Superior temporal gyrus (tissue), 1 donor: ENCODE results near the gene C6orf47.
A peak's percentile ranks its signal among the peaks of the same experiment; 100 is the strongest.
"Not testable (repeated sequence)": the region's sequence is repeated elsewhere in the genome, so short reads cannot be mapped to it uniquely, and the experiment has no call there.

ENCODE experiments used
- DNase-seq: peaks from one replicate; pipeline ENCODE4 v3.0.0-alpha.2; 2016; ENCODE audit errors: extremely low spot score

The C6orf47 gene, protein sequence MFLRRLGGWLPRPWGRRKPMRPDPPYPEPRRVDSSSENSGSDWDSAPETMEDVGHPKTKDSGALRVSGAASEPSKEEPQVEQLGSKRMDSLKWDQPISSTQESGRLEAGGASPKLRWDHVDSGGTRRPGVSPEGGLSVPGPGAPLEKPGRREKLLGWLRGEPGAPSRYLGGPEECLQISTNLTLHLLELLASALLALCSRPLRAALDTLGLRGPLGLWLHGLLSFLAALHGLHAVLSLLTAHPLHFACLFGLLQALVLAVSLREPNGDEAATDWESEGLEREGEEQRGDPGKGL

DNA sequence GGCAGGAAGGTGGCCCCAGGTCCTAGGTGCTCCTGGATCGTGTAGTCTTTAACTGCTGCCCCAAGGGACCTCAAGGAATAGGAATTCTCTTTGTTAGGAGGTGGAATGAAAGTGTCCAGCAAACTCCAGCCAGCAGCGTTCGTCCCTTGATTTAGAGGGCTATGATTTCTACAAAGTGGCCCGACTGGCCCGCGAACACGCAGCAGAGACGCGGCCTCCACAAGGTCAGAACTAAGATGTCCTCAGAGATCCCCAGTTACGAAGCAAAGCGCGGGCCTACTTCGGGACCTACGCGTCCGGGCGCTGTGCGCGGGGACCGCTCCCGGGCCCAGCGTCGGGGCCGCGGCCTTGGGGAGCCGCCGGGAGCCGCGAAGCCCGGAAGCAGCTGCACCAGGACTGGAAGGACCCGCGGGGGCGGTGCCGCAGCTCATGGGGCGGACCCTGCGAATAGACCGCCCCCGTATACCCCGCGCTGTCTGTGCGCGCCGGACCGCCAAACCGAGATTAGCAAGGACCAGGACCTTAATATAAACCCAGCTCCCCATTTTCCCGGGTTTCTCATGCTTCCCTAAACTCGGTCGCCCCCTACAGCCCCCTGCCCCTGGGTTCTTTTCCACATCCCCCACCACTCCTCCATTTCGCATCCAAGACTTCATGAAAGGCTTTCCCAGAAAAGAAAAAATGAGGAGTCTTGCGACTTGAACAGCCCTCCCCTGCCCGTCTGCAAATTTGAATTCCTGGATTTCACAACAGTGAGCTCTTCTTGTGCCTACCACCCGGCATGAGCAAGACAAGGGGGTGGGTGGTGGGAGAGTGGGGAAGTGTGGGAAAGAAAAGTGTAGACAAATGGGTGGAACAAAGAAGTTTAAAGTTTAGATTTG is at the start of gene C6orf47:
Gene C6orf47 (minus strand): TSS at position 398 of the 881 bp plus-strand sequence. CDS start 831 bp downstream, outside the sequence.
- DNase-seq: peak; percentile 73

DNA sequence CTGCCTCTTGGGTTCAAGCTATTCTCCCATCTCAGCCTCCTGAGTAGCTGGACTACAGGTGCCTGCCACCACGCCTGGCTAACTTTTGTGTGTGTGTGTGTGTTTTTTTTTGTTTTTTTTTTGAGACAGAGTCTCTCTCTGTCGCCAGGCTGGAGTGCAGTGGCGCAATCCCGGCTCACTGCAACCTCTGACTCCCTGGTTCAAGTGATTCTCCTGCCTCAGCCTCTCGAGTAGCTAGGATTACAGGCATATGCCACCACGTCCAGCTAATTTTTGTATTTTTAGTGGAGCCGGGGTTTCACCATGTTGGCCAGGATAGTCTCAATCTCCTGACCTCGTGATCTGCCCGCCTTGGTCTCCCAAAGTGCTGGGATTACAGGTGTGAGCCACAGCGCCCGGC is 48.6 kb upstream of the C6orf47 start:
- DNase-seq: not testable (repeated sequence)

DNA sequence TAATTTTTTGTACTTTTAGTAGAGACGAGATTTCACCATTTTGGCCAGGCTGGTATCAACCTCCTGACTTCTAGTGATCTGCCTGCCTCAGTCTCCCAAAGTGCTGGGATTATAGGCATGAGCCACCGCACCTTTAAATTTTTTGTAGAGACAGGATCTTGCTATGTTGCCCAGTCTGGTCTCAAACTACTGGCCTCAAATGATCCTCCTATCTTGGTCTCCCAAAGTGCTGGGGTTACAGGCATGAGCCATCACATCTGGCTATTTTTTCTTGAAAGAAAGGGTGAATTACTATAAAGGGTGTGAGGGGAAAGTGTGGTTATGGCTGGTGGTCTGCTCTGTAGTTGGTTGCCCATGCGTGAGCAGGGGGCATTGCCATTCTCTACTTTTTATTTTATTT is 47.6 kb upstream of the C6orf47 start:
- DNase-seq: no peak

DNA sequence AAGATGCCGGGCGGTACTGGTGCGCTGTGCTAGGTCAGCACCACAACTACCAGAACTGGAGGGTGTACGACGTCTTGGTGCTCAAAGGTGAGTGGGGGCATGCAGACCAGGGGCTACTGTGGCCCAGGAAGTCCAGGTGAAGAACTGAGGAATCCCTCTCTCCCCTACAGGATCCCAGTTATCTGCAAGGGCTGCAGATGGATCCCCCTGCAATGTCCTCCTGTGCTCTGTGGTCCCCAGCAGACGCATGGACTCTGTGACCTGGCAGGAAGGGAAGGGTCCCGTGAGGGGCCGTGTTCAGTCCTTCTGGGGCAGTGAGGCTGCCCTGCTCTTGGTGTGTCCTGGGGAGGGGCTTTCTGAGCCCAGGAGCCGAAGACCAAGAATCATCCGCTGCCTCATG is 47.1 kb upstream of the C6orf47 start:
- no peak for DNase-seq

DNA sequence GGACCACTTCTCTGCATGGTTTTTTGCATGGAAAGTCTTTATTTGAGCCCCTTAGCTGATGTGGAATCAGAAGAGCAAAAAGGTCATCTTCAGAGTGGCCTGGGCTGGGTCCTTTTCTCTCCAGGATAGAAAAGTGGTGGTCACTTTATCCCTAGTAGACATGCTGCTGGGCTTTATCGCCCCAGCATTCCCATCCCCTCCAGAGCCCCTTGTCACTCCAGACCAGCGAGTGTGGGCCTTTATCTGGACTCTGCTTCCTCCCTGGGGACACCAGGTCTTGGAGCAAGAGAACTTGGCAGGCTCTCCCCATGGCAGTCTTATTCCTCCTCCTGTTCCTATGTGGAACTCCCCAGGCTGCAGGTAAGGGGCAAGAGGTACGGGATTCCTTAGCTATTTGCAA is 46.0 kb upstream of the C6orf47 start, which contains the start of gene LY6G6F:
Gene LY6G6F (plus strand): TSS at position 268 of the 400 bp plus-strand sequence. CDS start 41 bp downstream, at position 309.
- DNase-seq: no peak

DNA sequence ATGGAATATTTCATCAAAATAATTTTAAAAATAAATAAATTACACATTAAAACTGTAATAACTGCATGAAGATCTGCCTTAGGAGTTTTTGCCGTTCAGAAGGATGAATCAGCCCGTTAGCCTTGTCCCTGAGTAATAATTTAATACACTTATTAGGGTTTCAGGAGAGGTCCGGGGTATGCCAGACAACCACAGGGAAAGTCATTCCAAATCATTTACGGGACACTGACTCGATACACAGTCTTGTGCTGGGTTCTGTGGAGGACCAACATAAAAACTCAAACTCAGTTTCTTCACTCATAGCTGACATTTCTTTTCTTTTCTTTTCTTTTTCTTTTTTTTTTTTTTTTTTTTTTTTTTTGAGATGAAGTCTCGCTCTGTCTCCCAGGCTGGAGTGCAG is 45.4 kb upstream of the C6orf47 start:
- DNase-seq: no peak

DNA sequence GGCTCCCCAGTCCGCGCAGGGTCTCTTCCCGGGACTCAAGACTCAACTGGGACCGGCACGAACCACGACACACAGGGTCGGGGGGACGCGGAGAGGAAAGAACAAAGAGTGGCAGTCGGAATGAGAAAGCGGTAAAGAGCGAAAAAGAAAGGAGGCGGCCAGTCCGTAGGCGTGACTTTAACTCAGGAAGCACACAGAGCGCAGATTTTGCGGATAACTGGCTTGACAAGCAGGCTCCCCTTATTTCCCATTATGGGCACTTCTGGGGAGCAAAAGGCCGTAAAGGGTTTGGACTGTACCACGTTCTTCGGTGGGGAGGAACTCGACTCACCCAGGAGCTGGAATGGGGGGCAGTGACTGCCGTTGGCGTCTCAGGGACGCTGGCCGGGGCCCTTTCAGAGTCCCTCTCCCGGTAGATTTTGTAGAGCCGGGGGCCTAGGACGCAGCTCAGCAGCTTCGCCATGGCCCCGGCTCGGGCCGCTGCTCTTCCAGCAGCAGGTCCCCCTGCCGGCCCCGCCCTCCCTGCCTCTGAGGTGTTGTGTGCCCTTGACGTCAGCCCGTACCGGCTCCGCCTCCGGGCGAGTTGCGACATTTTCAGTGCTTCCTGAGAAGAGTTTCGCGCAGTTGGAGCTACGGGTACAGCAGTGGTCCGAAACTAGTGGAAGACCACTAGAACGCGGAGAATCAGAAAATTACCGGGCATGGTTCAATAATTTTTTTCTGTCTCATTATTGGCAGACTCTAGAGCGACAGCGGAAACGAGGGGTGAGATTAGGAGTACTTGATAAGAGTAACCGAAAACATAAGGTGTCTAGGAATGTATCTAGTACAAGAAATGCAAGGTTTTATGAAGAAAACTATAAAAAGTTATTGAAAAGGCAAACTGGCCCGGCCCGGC is 42.5 kb upstream of the C6orf47 start, which contains the start of gene ABHD16A:
Gene ABHD16A (minus strand): TSS at position 506 of the 898 bp plus-strand sequence. CDS start 43 bp downstream, at position 463.
- peak; percentile 98 for DNase-seq

DNA sequence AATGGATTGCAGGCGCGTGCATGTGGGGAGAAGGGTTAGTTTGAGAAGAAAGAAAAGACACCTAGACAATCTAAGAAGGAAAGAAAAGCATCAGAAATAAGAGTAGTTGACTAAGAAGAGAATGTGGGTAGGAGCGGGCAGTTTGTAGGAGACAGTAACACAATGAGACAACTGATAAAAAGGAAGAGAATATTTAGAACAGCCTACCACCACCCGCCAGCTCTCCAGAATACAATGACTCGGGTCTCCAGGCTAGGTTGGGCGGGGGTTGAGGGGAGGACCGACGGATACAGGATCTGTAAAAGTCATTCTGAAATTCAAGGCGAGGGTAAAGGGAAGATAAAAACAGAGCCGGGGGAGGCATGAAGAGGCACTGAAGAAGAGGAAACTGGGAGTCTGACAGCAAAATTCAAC is 41.8 kb upstream of the C6orf47 start:
- no peak for DNase-seq

DNA sequence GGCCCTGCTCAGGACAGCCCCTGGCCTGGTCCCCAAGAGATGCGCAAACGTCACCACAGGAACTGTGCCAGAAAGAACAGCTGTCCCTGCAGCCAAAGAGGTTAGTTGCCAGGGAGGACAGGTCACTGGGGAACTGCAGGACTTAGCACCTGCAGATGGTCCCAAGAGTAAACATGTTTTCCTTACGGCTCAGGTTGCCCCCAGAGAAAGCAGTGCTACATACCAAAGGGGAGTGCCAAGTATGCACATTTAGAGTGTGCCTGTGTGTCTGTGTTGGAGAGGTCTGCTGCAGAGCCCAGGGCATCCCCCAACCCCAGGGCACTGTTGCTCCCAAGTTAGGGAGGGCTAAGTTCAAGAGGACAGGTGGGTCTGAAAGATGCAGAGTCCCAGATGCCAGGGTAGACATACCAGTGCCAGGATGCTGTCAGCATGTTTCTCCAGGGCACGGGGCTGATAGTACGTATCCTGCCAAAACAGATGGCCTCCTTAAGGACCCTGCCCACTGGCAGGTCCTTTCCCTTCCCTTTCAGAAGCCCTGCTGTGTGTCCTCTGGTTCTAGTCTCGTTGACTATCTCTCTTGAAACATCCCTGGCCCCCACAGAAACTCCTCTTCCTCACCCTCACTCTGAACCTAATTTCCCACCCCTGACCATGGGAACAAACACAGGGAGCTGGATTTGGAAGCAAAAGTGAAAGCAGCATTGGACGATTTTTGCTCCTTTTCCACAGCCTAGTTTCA is 41.3 kb upstream of the C6orf47 start:
- no peak for DNase-seq

DNA sequence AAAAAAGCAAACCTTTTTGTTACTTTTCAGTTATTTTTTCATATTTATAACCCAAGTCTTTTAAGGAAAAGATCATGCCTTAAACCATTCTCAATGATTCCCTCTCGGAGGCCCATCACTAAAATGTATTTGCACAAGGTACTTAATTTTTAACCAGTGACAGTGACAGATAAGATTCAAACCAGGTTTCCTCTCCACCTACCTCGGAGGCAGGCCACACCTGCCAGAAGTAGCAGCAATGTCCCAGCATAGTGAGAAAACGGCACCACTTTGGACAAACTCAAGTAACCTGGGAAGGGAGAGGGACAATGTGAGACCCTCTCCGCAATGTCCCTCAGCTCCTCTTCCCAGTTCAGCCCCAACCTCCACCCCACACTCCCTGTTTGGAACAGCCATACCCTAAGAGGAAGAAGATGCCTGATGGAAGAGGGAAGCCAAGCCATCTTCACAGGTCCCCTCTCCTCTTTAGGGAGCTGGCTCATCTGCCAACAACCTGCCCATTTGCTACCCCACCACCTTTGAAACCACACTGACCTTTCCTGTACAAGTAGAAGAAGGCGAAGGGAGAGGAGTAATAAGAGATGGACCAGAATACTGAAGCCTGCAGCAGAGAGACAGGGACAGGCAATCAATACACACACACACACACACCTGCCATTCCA is 40.3 kb upstream of the C6orf47 start:
- DNase-seq: no peak

DNA sequence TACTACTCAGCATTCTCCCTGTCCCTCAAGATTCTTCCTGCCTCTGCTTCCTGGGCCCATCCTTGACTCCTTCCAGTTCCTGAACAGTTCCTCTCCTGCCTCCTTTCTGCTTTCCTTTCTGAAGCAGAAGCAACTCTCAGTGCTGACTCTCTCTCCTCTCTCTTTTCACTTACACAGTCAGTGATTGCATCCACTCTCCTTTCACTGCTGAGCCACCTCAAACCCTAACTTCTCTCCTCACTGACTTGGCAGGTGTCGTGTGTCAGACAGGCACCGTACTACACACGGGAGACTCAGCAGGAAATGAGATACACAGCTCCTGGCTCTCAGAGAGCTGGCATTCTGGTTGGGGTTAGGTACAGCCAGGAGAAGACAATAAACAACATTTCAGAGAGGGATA is 37.0 kb upstream of the C6orf47 start:
- no peak for DNase-seq

DNA sequence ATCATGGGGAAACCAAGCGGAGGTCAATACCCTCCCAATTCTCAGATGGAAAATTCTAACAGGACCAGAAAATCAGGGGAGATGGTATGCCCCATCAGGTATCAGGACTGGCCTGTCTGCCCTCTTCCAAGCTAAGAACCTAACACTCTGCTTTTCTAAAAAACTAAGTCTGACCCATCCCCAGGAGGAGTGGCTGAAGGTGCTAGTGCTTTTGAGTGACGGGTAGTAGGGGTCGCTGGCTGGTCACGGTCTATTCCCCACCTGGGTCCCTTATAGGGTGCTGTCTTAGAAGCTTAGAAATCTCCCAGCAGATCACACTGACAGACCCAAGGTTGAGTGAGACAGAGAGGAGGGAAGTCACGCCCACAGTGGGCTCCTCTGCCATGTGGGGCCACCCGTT is 33.0 kb upstream of the C6orf47 start:
- no peak for DNase-seq

DNA sequence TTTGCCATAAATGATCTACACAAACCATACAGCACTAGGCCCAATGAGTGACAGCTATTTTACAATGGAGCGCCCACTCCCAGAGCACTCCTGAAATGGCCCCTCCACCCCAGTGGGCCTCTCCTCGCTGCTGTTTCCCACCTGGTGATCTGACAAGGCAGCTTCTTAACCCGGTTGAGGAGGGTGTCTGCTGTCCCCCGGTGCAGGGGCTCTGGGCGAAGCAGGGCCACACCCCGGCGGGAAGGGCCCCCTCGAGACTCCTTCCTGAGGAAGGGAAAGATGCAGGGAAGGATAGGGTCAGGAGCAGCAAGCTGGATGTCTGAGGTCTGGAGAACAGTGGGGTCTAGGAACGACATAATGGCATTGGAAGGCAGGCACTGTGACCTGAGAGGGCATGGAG is 32.3 kb upstream of the C6orf47 start:
- DNase-seq: no peak

DNA sequence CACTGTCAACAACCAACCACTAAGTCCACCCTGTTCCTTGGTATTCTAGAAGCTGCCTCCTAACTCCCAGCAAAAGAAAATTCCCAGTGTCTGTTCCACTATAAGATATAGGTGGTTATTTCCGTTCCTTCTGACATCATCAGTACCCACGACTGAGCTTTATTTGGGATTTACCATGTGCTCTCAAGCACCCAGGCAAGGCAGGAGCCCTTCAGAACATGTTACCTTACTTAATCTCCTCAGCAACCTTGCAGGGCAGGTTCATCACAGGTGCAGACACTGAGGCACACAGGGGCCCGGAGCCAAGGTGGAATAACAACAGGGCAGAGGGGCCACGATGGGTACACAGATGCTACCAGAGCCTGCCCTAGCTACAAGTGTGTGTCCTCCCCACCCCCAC is 31.8 kb upstream of the C6orf47 start:
- no peak for DNase-seq

DNA sequence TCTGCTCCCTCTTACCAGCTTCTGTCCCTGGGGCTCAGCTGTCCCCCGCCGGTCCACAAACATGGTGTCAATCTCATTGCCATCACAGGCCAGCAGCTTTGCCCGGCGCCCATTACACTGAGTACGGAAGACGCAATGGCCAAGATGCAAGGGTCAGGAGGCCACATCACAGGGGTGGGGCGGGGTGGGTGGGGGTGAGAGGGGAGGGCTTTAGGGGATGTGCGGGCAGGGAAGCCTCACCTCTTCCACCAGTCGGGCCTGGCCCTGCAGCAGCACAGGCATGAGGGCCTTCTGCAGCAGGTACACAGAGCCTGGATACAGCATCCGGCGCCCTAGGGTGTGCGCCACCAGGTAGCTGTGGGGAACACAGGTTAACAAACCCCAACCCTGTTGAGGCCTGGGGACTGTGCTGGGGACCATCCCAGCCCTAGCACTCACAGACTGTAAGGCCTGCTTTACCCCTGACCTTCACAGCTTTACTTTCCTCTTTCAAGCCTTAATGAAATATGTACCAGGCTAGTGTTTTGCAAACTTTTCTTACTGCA is 31.1 kb upstream of the C6orf47 start:
- no peak for DNase-seq

DNA sequence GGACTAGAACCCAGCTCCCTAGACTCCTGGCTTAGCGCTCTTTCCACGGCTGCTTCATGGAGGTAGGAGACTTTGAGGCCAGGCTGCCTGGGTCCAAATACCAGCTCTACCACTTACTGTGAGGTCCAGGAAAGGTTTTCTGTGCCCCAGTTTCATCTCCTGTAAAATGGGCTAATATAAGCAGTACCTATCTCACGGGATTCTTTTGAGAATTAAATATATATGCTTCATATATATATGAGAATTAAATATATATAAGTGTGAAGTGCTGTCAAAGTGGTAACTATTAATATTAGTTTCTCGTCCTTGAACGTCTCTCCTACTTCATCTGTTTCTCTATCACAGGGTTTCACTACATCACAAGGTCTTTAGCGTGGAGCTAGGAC is 30.5 kb upstream of the C6orf47 start:
- DNase-seq: no peak

DNA sequence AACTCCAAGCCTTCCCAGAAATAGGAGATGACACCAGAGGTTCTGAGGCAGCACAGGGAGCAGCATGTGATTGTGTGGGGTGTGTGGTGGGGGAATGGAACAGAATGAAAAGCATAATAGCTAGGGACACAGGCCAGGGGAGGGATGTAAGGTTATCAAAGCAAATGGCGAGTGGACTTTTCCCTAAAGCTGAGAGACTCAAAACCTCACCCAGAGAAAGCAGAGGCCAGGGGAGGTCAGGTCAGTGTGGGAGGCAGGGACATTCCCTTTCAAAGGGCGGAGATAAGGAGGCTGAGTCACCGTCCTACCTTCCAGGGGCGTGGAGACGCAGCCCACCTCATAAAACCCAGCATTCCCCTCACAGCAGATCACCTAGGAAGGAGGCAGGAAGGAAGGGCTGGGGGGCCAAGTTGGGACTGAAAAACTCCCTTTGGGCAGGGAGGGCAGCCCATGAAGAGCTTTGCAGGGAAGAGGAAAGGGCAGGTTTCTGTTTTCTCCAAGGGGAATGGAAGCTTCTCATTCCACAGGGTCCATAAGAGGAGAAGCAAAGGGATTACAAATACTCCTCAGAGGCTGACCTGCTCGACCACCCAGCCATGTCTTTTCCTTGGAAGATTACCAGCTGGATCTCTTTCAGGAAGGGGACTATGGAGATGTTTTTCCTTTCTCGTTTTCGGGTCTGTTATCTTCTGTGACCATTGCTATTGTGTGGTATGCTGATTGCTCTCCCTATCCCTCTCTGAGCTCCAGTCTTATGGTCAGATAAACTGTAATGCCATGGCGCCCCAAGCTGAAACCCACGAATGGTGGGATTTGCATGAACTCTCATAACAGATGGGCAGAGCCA is 29.9 kb upstream of the C6orf47 start:
- DNase-seq: no peak

DNA sequence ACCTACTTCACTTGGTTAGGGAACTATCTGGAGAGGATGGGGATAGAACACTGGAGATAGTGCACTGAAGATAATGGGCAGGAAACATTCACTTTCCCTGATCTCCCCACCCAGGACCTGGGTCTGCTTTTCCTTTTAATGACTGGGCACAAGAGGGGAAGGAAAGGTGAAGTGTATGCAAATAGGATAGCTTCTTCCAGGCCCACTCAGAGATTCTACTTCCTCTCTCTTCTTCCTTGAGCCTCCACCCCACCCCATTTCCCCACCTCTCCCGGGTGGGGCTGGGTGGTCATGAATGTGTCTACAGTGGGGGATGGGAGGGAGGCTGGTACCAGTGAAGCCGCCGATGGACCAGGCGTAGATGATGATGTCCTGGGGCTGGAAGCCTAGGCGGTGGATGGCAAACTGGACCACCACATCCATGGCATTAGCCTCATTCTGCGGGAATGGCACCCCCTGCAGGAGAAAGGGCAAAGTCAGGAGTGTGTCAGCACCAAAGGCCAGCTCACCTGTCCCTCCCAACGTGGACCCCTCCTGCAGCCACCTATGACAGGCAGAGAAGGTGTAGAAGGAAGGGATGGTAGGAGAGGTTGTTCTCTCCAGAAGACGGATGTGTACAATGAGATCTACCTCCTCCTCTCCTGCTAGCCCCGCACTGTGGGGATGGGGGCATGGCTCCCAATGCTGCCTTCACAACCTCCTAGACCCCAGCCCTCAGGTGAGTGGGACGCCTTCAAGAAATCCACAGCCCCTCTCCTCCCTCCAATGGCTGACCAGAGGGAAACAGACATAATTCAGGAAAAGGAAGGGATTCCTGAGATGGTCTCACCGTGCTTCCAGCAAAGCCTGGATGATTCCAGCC is 28.9 kb upstream of the C6orf47 start:
- no peak for DNase-seq
